Measurements from ENCODE around the gene CCDC149. TPM values are rescaled to one million over a fixed set of nuclear protein-coding genes. Genes with fewer than 3 reads are reported as not detected.

CCDC149 gene
- total and polyA plus RNA-seq, 2 of the 13 experiments (the other 11 are each of a cell fraction or from before 2014, with no cell fraction given) = 0.44 to 0.95 TPM

GRCh38 chr4:24937917-24938281, 25.1 kb upstream of the CCDC149 start (continued):
- TF ChIP-seq EHMT2 (IDR thresholded peaks at IDR 0.05; ENCODE audit: borderline replicate concordance, low read depth, low read length) (no peak), ATF4 (CRISPR knock-in tag; IDR thresholded peaks at IDR 0.05) (no peak), NCOA1 (CRISPR knock-in tag; IDR thresholded peaks at IDR 0.05) (no peak), ETV6 (CRISPR knock-in tag; conservative IDR thresholded peaks at IDR 0.05) (no peak), ZNF501 (CRISPR knock-in tag; IDR thresholded peaks at IDR 0.05) (no peak)

GRCh38 chr4:24937176-24937916, 24.5 kb upstream of the CCDC149 start:
- Histone ChIP-seq H4K20me1 (ENCODE audit: insufficient read depth, low read length) (no peaks in the 10 kb centered on the region), H3K9ac (ENCODE audit: insufficient read depth, low read depth, low read length) (no peak overlapping the region), H3K36me3 (replicated peaks in 1 of 2; ENCODE audit: control insufficient read depth in 1 of 2, insufficient read depth in 2 of 2, low read length in 2 of 2) (no peaks in the 10 kb centered on the region), H3K79me2 (ENCODE audit: insufficient read depth, low read length) (no peaks in the 10 kb centered on the region), H2AFZ (ENCODE audit: low read length) (no peak overlapping the region), H3K27ac (ENCODE audit: extremely low read length, insufficient read depth, low read length) (no peak overlapping the region), H3K27me3 (ENCODE audit: control insufficient read depth in 1 of 2, insufficient read depth in 2 of 2, low read length in 2 of 2) (0 out of 5 replicates have a peak, but pooled peaks cover 0 to 3% of the 10 kb centered on the region in 2 experiments), H3K4me1 (ENCODE audit: insufficient read depth, low read length) (no peaks in the 10 kb centered on the region), H3K4me3 (replicated peaks in 1 of 3; ENCODE audit: insufficient read depth in 1 of 3, low read depth in 2 of 3, low read length in 3 of 3) (no peak overlapping the region), H3K4me2 (ENCODE audit: low read depth, low read length) (no peak overlapping the region), H3K9me3 (ENCODE audit: low read length) (peaks cover 15% of the 10 kb centered on the region; the same call in 1 of the 2 replicates)
- in situ Hi-C loops (cut with HindIII; ENCODE audit: extremely low pct_ligation_motif_present, low pct_unique_long_range_greater_than_20kb) = no loop called here
- FAIRE-seq = no peak
- intact Hi-C loops (cut with micrococcal nuclease; ENCODE audit: unreplicated experiment) = no loop called here
- ATAC-seq = no peak
- no TSS peak for BruUV-seq (replicated peaks)
- 2% methylated on average over 5 of the region's 5 CpGs for WGBS (ENCODE audit: low lambda C conversion rate)
- POLR2A ChIA-PET = no interaction called here
- DNase-seq (ENCODE audit: low spot score) = no peak
- no peak for TF ChIP-seq ZGPAT (CRISPR knock-in tag; IDR thresholded peaks at IDR 0.05)
- no peak for TF ChIP-seq U2AF2 (IDR thresholded peaks at IDR 0.05; ENCODE audit: low read depth, low read length)
- no peak for TF ChIP-seq ATF1 (CRISPR knock-in tag; IDR thresholded peaks at IDR 0.05)
- no peak for TF ChIP-seq MEIS2 (CRISPR knock-in tag; IDR thresholded peaks at IDR 0.05)
- CTCF ChIA-PET (ENCODE audit: low intra/inter-chr PET ratio, low total read pairs) = no interaction called here

Measured in HepG2 (cell line).